Measurements from ENCODE around the gene KANSL1.
"Not testable (repeated sequence)": the region's sequence is repeated elsewhere in the genome, so short reads cannot be mapped to it uniquely, and the experiment has no call there.

DNA sequence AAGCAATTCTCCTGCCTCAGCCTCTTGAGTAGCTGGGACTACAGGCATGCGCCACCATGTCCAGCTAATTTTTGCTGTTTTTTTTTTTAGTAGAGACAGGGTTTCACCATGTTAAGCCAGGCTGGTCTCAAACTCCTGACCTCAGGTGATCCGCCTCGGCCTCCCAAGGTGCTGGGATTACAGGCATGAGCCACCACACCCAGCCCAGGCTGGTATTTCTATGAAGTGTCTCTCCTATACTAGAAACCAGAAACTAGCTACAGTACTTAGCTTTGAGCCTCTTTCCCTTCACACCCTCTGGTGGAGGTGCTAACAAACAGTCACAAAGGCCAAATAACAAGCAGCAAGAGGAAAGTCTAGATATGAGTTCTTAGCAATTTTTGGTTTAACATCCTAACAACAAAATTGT lies 6.4 kb downstream of the KANSL1 start:
- not testable (repeated sequence) for TF ChIP-seq EZH2phosphoT487 (IDR thresholded peaks at IDR 0.05; ENCODE audit: low read length)
- TF ChIP-seq, protein P1, sequence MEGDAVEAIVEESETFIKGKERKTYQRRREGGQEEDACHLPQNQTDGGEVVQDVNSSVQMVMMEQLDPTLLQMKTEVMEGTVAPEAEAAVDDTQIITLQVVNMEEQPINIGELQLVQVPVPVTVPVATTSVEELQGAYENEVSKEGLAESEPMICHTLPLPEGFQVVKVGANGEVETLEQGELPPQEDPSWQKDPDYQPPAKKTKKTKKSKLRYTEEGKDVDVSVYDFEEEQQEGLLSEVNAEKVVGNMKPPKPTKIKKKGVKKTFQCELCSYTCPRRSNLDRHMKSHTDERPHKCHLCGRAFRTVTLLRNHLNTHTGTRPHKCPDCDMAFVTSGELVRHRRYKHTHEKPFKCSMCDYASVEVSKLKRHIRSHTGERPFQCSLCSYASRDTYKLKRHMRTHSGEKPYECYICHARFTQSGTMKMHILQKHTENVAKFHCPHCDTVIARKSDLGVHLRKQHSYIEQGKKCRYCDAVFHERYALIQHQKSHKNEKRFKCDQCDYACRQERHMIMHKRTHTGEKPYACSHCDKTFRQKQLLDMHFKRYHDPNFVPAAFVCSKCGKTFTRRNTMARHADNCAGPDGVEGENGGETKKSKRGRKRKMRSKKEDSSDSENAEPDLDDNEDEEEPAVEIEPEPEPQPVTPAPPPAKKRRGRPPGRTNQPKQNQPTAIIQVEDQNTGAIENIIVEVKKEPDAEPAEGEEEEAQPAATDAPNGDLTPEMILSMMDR (IDR thresholded peaks at IDR 0.05; ENCODE audit: low read length): peak; percentile 30
